Measurements from ENCODE around the gene CENPX. TPM values are rescaled to one million over a fixed set of nuclear protein-coding genes. Genes with fewer than 3 reads are reported as not detected.

Gene CENPX
- total and polyA plus RNA-seq, 2 of the 13 experiments (the other 11 are each of a cell fraction or from before 2014, with no cell fraction given) = 92.7 to 170 TPM

DNA sequence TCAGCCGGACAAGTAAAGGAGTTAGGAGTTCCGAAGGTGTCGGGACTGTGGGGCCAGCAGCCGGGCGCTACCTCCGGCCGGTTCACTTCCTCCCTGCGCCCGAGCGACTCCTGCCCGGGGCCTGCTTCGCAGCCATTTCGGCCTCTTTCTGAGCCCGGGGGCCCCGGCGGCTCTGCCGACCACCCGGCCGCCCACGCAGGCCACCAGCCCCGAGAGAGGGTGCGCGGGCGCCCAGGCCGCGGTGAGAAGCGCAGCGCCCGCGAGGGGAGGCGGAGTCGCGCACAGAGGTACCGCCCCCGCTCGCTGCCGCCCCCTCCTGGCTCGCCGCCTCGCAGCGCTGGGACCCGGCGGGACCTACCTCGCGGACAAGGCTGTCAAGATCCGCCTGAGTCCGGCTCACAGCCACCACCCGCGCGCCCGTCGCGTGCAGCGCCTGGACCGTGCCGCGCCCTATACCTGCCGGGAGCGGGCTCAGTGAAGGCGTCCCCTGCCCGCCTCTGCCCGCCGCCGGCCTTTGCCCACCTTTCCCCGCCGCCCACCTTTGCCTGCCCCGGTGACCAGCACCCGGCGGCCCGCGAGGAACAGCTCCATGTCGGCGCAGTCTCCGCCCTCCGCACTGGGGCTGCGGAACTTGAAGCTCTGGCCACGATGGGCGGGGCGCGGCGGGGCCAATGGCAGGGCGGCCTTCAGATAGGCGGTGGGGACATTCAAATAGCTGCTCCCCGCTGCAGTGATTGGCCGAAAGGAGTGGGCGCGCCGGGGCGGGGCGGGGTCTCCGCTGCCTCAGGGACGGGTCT, 14.6 kb upstream of the CENPX start, which contains the start of gene DCXR (continued):
- TF ChIP-seq JARID2 (CRISPR knock-in tag; IDR thresholded peaks at IDR 0.05; ENCODE audit: insufficient replicate concordance) (no peak), ZNF607 (CRISPR knock-in tag; IDR thresholded peaks at IDR 0.05; ENCODE audit: borderline replicate concordance) (peak; percentile 98; the same call in 1 of the 2 replicates), MAFG (CRISPR knock-in tag; IDR thresholded peaks at IDR 0.05) (no peak), FOSL1 (CRISPR knock-in tag; IDR thresholded peaks at IDR 0.05; ENCODE audit: borderline replicate concordance) (no peak), IRX3 (CRISPR knock-in tag; IDR thresholded peaks at IDR 0.05; ENCODE audit: borderline replicate concordance, low read depth) (no peak; the same call in 1 of the 2 replicates), ZNF44 (CRISPR knock-in tag; IDR thresholded peaks at IDR 0.05) (peak; percentile 94), ZKSCAN1 (IDR thresholded peaks at IDR 0.05; ENCODE audit: low read length) (no peak), GABPA (IDR thresholded peaks at IDR 0.05; ENCODE audit: low read depth, low read length) (peak; percentile 16; the same call in 1 of the 2 replicates), GABPA (CRISPR knock-in tag; IDR thresholded peaks at IDR 0.05; ENCODE audit: low read depth) (no peak; the same call in 1 of the 2 replicates), MIXL1 (CRISPR knock-in tag; IDR thresholded peaks at IDR 0.05) (0 out of 2 replicates have a peak, but pooled peaks have one; percentile 54), GLI4 (CRISPR knock-in tag; IDR thresholded peaks at IDR 0.05; ENCODE audit: borderline replicate concordance) (no peak), NFE2L2 (IDR thresholded peaks at IDR 0.05; ENCODE audit: low read length) (no peak), ISX (CRISPR knock-in tag; conservative IDR thresholded peaks at IDR 0.05) (no peak; the same call in 1 of the 2 replicates), ZNF841 (CRISPR knock-in tag; IDR thresholded peaks at IDR 0.05; ENCODE audit: borderline replicate concordance) (peak; percentile 45; the same call in 1 of the 2 replicates)
- TF ChIP-seq, protein P1, sequence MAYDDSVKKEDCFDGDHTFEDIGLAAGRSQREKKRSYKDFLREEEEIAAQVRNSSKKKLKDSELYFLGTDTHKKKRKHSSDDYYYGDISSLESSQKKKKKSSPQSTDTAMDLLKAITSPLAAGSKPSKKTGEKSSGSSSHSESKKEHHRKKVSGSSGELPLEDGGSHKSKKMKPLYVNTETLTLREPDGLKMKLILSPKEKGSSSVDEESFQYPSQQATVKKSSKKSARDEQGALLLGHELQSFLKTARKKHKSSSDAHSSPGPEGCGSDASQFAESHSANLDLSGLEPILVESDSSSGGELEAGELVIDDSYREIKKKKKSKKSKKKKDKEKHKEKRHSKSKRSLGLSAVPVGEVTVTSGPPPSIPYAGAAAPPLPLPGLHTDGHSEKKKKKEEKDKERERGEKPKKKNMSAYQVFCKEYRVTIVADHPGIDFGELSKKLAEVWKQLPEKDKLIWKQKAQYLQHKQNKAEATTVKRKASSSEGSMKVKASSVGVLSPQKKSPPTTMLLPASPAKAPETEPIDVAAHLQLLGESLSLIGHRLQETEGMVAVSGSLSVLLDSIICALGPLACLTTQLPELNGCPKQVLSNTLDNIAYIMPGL (CRISPR knock-in tag; IDR thresholded peaks at IDR 0.05; ENCODE audit: borderline replicate concordance in 1 of 2, low read depth in 1 of 2) = peak; percentile 99
- TF ChIP-seq, protein P2, sequence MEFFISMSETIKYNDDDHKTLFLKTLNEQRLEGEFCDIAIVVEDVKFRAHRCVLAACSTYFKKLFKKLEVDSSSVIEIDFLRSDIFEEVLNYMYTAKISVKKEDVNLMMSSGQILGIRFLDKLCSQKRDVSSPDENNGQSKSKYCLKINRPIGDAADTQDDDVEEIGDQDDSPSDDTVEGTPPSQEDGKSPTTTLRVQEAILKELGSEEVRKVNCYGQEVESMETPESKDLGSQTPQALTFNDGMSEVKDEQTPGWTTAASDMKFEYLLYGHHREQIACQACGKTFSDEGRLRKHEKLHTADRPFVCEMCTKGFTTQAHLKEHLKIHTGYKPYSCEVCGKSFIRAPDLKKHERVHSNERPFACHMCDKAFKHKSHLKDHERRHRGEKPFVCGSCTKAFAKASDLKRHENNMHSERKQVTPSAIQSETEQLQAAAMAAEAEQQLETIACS (CRISPR knock-in tag; IDR thresholded peaks at IDR 0.05) = peak; percentile 82
- TF ChIP-seq, protein P3, sequence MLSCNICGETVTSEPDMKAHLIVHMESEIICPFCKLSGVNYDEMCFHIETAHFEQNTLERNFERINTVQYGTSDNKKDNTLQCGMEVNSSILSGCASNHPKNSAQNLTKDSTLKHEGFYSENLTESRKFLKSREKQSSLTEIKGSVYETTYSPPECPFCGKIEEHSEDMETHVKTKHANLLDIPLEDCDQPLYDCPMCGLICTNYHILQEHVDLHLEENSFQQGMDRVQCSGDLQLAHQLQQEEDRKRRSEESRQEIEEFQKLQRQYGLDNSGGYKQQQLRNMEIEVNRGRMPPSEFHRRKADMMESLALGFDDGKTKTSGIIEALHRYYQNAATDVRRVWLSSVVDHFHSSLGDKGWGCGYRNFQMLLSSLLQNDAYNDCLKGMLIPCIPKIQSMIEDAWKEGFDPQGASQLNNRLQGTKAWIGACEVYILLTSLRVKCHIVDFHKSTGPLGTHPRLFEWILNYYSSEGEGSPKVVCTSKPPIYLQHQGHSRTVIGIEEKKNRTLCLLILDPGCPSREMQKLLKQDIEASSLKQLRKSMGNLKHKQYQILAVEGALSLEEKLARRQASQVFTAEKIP (CRISPR knock-in tag; IDR thresholded peaks at IDR 0.05; ENCODE audit: borderline replicate concordance) = no peak
- TF ChIP-seq, protein P4, sequence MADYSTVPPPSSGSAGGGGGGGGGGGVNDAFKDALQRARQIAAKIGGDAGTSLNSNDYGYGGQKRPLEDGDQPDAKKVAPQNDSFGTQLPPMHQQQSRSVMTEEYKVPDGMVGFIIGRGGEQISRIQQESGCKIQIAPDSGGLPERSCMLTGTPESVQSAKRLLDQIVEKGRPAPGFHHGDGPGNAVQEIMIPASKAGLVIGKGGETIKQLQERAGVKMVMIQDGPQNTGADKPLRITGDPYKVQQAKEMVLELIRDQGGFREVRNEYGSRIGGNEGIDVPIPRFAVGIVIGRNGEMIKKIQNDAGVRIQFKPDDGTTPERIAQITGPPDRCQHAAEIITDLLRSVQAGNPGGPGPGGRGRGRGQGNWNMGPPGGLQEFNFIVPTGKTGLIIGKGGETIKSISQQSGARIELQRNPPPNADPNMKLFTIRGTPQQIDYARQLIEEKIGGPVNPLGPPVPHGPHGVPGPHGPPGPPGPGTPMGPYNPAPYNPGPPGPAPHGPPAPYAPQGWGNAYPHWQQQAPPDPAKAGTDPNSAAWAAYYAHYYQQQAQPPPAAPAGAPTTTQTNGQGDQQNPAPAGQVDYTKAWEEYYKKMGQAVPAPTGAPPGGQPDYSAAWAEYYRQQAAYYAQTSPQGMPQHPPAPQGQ (CRISPR knock-in tag; IDR thresholded peaks at IDR 0.05; ENCODE audit: borderline replicate concordance) = 0 out of 2 replicates have a peak, but pooled peaks have one; percentile 87
- TF ChIP-seq, protein P5, sequence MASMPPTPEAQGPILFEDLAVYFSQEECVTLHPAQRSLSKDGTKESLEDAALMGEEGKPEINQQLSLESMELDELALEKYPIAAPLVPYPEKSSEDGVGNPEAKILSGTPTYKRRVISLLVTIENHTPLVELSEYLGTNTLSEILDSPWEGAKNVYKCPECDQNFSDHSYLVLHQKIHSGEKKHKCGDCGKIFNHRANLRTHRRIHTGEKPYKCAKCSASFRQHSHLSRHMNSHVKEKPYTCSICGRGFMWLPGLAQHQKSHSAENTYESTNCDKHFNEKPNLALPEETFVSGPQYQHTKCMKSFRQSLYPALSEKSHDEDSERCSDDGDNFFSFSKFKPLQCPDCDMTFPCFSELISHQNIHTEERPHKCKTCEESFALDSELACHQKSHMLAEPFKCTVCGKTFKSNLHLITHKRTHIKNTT (CRISPR knock-in tag; IDR thresholded peaks at IDR 0.05) = no peak

All from HepG2 (cell line).